Measurements from ENCODE around the gene OR5K3. TPM values are rescaled to one million over a fixed set of nuclear protein-coding genes. Genes with fewer than 3 reads are reported as not detected.

Gene OR5K3
- total RNA-seq, 1 donor from 2014 or later: not detected

DNA sequence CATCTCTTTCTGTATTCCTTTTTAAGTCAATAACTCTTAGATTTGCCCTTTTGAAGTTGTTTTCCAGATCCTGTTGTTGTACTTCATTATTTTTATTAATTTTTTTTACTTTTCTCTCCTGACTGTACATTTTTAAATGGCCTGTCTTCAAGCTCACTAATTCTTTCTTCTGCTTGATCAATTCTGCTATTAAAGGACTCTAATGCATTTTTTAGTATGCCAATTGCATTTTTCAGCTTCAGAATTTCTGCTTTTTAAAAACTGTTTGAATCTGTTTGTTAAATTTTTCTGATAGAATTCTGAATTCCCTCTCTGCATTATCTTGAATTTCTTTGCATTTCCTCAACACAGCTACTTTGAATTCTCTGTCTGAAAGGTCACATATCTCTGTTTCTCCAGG, 31.2 kb upstream of the OR5K3 start:
- TF ChIP-seq, protein P1, sequence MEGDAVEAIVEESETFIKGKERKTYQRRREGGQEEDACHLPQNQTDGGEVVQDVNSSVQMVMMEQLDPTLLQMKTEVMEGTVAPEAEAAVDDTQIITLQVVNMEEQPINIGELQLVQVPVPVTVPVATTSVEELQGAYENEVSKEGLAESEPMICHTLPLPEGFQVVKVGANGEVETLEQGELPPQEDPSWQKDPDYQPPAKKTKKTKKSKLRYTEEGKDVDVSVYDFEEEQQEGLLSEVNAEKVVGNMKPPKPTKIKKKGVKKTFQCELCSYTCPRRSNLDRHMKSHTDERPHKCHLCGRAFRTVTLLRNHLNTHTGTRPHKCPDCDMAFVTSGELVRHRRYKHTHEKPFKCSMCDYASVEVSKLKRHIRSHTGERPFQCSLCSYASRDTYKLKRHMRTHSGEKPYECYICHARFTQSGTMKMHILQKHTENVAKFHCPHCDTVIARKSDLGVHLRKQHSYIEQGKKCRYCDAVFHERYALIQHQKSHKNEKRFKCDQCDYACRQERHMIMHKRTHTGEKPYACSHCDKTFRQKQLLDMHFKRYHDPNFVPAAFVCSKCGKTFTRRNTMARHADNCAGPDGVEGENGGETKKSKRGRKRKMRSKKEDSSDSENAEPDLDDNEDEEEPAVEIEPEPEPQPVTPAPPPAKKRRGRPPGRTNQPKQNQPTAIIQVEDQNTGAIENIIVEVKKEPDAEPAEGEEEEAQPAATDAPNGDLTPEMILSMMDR (IDR thresholded peaks at IDR 0.05; ENCODE audit: insufficient read depth, low read length, poor library complexity, severe bottlenecking): no peak
- DNase-seq (ENCODE audit: low read depth): no peak
- H3K4me3 ChIP-seq (ENCODE audit: low read depth, low read length): no peak overlapping the region
- no peaks in the 10 kb centered on the region for H3K36me3 ChIP-seq (ENCODE audit: control insufficient read depth, insufficient read depth, low read length)
- H3K27me3 ChIP-seq (ENCODE audit: control insufficient read depth, insufficient read depth, low read length): no peaks in the 10 kb centered on the region

DNA sequence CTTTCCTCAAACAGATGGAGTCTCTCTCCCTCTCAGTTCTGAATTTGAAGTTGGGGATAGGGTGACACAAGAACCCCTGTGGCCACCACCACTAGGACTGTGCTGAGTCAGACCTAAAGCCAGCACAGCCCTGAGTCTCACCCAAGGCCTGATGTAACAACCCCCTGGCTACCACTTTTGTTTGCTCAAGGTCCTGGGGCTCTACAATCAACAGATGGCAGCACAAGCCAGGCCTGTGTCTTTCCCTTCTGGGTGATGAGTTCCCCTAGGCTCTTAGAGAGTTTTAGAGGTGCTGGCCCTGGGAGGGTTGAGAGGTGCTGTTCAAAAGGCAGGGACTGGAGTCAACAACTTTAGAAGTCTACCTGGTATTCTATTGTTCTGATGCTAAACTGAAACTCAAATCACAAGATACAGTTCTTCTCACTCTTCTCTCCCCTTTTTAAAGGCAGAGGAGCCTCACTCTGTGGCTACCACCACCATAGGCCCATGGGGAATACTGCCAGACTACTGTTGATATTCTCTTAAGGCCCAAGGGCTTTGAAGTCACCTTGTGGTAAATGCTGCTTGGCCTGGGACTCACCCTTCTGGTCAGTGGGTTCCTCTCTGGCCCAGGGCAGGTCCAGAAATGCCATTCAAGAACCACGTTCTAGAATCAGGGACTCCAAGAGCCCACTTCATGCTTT, 30.3 kb upstream of the OR5K3 start:
- Histone ChIP-seq H3K27me3 (ENCODE audit: control insufficient read depth, insufficient read depth, low read length) (no peaks in the 10 kb centered on the region), H3K4me3 (ENCODE audit: low read depth, low read length) (no peak overlapping the region), H3K36me3 (ENCODE audit: control insufficient read depth, insufficient read depth, low read length) (no peaks in the 10 kb centered on the region)
- DNase-seq (ENCODE audit: low read depth): no peak
- TF ChIP-seq, protein P1 (IDR thresholded peaks at IDR 0.05; ENCODE audit: insufficient read depth, low read length, poor library complexity, severe bottlenecking): no peak

GRCh38 chr3:98360681-98361080, 29.8 kb upstream of the OR5K3 start:
- Histone ChIP-seq H3K27me3 (ENCODE audit: control insufficient read depth, insufficient read depth, low read length) (no peaks in the 10 kb centered on the region), H3K4me3 (ENCODE audit: low read depth, low read length) (no peak overlapping the region)
- TF ChIP-seq, protein P1 (IDR thresholded peaks at IDR 0.05; ENCODE audit: insufficient read depth, low read length, poor library complexity, severe bottlenecking): no peak

DNA sequence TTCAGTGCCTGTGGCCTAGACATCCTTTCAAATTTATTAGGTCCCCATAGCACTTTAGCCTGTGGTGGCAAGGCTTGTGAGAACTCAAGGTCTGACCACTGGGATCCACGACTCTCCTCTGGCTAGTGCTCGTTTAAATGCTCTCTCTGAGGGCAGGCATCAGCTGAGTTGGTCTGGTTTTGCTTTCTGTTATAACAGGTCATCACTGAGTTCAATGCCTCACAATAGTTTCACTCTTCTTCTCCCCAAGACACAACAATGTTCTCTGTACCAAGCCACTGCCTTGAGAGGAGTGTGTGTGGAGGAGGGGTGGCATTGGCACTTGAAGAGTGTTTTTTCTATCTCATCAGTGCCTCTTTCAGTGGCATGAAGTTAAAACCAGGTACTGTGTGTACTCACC, 29.2 kb upstream of the OR5K3 start:
- H3K27me3 ChIP-seq (ENCODE audit: control insufficient read depth, insufficient read depth, low read length): no peaks in the 10 kb centered on the region
- H3K36me3 ChIP-seq (ENCODE audit: control insufficient read depth, insufficient read depth, low read length): no peaks in the 10 kb centered on the region
- no peak overlapping the region for H3K4me3 ChIP-seq (ENCODE audit: low read depth, low read length)
- TF ChIP-seq, protein P1 (IDR thresholded peaks at IDR 0.05; ENCODE audit: insufficient read depth, low read length, poor library complexity, severe bottlenecking): no peak
- no peak for DNase-seq (ENCODE audit: low read depth)

More at GRCh38 chr3:98360681-98361080, 29.8 kb upstream of the OR5K3 start:
- no peaks in the 10 kb centered on the region for H3K36me3 ChIP-seq (ENCODE audit: control insufficient read depth, insufficient read depth, low read length)
- no peak for DNase-seq (ENCODE audit: low read depth)

DNA sequence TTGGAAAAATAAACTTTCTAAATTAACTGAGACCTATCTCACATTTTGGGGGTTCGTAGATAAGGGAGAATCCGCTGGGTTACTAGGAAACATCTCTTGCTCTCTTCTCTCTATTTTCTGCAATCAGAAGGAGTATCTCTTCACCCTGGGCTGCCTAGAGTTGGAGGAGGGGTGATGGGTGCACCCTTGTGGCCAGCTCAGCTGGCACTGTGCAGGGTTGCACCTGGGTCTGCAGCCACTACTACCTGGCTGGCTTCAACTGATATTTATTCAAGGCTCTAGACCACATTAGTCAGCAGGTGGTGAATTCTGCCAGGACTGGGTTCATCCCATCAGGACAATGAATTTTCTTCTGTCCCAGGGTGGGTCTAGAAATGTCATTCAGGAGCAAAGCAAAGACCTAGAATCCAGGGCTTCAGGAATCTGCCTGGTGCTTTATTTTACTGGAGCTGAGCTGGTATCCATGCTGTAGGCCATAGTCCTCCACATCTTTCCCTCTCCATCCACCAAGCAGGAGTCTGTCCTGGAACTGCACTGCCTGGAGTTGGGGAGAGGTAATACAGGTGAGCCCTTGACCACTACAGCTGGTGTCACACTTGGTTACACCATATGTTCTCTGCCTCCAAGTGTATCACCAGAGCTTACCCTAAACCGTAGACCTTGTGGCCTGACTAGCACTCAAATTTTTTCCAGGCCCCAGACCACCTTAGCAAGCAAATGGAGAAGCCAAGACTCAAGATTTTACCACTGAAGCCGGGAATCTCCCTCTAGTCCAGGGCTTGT, 22.8 kb upstream of the OR5K3 start:
- TF ChIP-seq, protein P1 (IDR thresholded peaks at IDR 0.05; ENCODE audit: insufficient read depth, low read length, poor library complexity, severe bottlenecking): no peak
- Histone ChIP-seq H3K27me3 (ENCODE audit: control insufficient read depth, insufficient read depth, low read length) (no peaks in the 10 kb centered on the region), H3K36me3 (ENCODE audit: control insufficient read depth, insufficient read depth, low read length) (no peaks in the 10 kb centered on the region), H3K4me3 (ENCODE audit: low read depth, low read length) (no peak overlapping the region)
- no peak for DNase-seq (ENCODE audit: low read depth)
